ENCODE measurements around the gene NWD2.
A peak's percentile ranks its signal among the peaks of the same experiment; 100 is the strongest.

NWD2 gene

GRCh38 chr4:37443137-37443536, 198.6 kb downstream of the NWD2 start:
- no peak for DNase-seq

- no peak for DNase-seq
Observed at GRCh38 chr4:37445023-37445422, 200.5 kb downstream of the NWD2 start.

GRCh38 chr4:37446016-37446415, 201.5 kb downstream of the NWD2 start:
- no peak for DNase-seq

- DNase-seq, result no peak
Observed at GRCh38 chr4:37447886-37448285, 203.3 kb downstream of the NWD2 start.

- no peak for DNase-seq
Observed at GRCh38 chr4:37450309-37450708, 205.8 kb downstream of the NWD2 start.

GRCh38 chr4:37450911-37451310, 206.4 kb downstream of the NWD2 start:
- no peak for DNase-seq

GRCh38 chr4:37451656-37452055, 207.1 kb downstream of the NWD2 start:
- DNase-seq, result no peak

GRCh38 chr4:37452952-37453280, 208.4 kb downstream of the NWD2 start:
- DNase-seq, result peak; percentile 65

- no peak for DNase-seq
Observed at GRCh38 chr4:37453281-37453998, 208.9 kb downstream of the NWD2 start.

- DNase-seq, result no peak
Observed at GRCh38 chr4:37453999-37454800, 209.7 kb downstream of the NWD2 start.

GRCh38 chr4:37455301-37456131, 211.0 kb downstream of the NWD2 start:
- DNase-seq, result no peak

- no peak for DNase-seq
Observed at GRCh38 chr4:37461801-37462200, 217.3 kb downstream of the NWD2 start.

GRCh38 chr4:37463033-37463856, 218.7 kb downstream of the NWD2 start:
- no peak for DNase-seq

GRCh38 chr4:37464373-37465128, 220.0 kb downstream of the NWD2 start:
- DNase-seq, result no peak

- no peak for DNase-seq
Observed at GRCh38 chr4:37465296-37465695, 220.8 kb downstream of the NWD2 start.

- no peak for DNase-seq
Observed at GRCh38 chr4:37465845-37466244, 221.3 kb downstream of the NWD2 start.

GRCh38 chr4:37467223-37467622, 222.7 kb downstream of the NWD2 start:
- DNase-seq, result no peak

- DNase-seq, result no peak
Observed at GRCh38 chr4:37467824-37468223, 223.3 kb downstream of the NWD2 start.

GRCh38 chr4:37469286-37469685, 224.7 kb downstream of the NWD2 start:
- DNase-seq, result no peak

GRCh38 chr4:37470245-37470644, 225.7 kb downstream of the NWD2 start:
- DNase-seq, result no peak

GRCh38 chr4:37471093-37471492, 226.6 kb downstream of the NWD2 start:
- DNase-seq, result no peak

- no peak for DNase-seq
Observed at GRCh38 chr4:37471971-37472370, 227.4 kb downstream of the NWD2 start.

Data from DMS 273 treated with DMSO at 0.1 percent for 48 hours (cell line).